OCI-M2 (cell line): ENCODE results near the gene SUN2.

Experiments used
- DNase-seq: peaks from one replicate; lab custom pipeline; 2025; ENCODE audit not compliant: unreplicated experiment; lab: John Stamatoyannopoulos, UW

SUN2 gene

GRCh38 chr22:38735465-38736256 lies 20.1 kb downstream of the SUN2 start:
- no peak for DNase-seq

GRCh38 chr22:38735126-38735464 lies 20.7 kb downstream of the SUN2 start:
- DNase-seq, result no peak

- no peak for DNase-seq
These were observed 21.2 kb downstream of the SUN2 start for GRCh38 chr22:38734421-38735100.

GRCh38 chr22:38733724-38734381 lies 21.9 kb downstream of the SUN2 start:
- DNase-seq, result no peak

- DNase-seq, result no peak
These were observed 22.5 kb downstream of the SUN2 start for GRCh38 chr22:38733329-38733723.

GRCh38 chr22:38732251-38732815 lies 23.5 kb downstream of the SUN2 start:
- no peak for DNase-seq

GRCh38 chr22:38731703-38732161 lies 24.1 kb downstream of the SUN2 start:
- no peak for DNase-seq

GRCh38 chr22:38730411-38730871 lies 25.4 kb downstream of the SUN2 start:
- no peak for DNase-seq

- DNase-seq, result no peak
These were observed 25.9 kb downstream of the SUN2 start for GRCh38 chr22:38729946-38730345.

GRCh38 chr22:38728871-38729796 lies 26.7 kb downstream of the SUN2 start:
- no peak for DNase-seq

GRCh38 chr22:38727530-38728451 lies 28.0 kb downstream of the SUN2 start:
- no peak for DNase-seq

GRCh38 chr22:38727123-38727522 lies 28.7 kb downstream of the SUN2 start:
- no peak for DNase-seq

- DNase-seq, result no peak
These were observed 29.7 kb downstream of the SUN2 start for GRCh38 chr22:38725900-38726655.

GRCh38 chr22:38724926-38725571 lies 30.7 kb downstream of the SUN2 start:
- no peak for DNase-seq

GRCh38 chr22:38724176-38724575 lies 31.6 kb downstream of the SUN2 start:
- no peak for DNase-seq

- no peak for DNase-seq
These were observed 34.2 kb downstream of the SUN2 start for GRCh38 chr22:38721551-38721950.

GRCh38 chr22:38720350-38720749 lies 35.4 kb downstream of the SUN2 start:
- DNase-seq, result no peak

- DNase-seq, result no peak
These were observed 36.6 kb downstream of the SUN2 start for GRCh38 chr22:38719196-38719595.
